Measurements from ENCODE around the gene VMO1. TPM values are rescaled to one million over a fixed set of nuclear protein-coding genes. Genes with fewer than 3 reads are reported as not detected.

The VMO1 gene
- total RNA-seq, 2 experiments from 2014 or later = 0.29 to 0.32 TPM

DNA sequence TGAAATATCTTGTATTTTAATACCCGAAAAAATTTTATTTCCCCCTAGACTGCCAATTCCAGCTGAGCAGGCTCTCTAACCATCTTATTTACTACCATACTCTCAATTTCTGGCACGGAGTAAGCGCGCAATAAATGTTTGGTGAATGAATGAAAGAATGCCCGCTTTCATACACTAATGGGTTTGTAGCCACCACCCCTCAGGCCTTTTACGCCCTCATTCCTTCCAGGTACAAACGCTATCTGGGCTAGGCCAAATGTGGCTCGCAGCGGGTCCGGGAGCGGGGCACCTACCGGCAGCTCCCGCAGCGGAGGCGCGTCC, 20.3 kb upstream of the VMO1 start:
- ChIA-PET CTCF (interaction anchor here (3.9 kb wide), 1 partner anchor 17 kb away, joined by 16 read pairs; the partner anchor contains the start of gene GLTPD2), POLR2A (interaction anchor here (0.9 to 1.7 kb wide), 2 partner anchors 16 to 32 kb away, joined by 7 to 8 read pairs; no protein-coding TSS in a partner anchor)

GRCh38 chr17:4802228-4802627, 16.1 kb upstream of the VMO1 start, which contains the start of gene C17orf114:
TSS of gene C17orf114 (minus strand) at chr17:4802328.
- CTCF ChIA-PET = interaction anchor here (2.1 kb wide), 1 partner anchor 12 kb away, joined by 5 read pairs; no protein-coding TSS in a partner anchor
- POLR2A ChIA-PET = interaction anchor here (0.7 kb wide), 1 partner anchor 130 kb away, joined by 3 read pairs; no protein-coding TSS in a partner anchor

- POLR2A ChIA-PET = no interaction called here
- CTCF ChIA-PET = interaction anchor here (2.1 kb wide), 1 partner anchor 11 kb away, joined by 5 read pairs; no protein-coding TSS in a partner anchor
Measured at GRCh38 chr17:4800462-4801196, 14.5 kb upstream of the VMO1 start.

GRCh38 chr17:4796552-4796920, 10.4 kb upstream of the VMO1 start:
- ChIA-PET POLR2A (interaction anchor here (0.6 kb wide), 1 partner anchor 1000 kb away, joined by 4 read pairs; no protein-coding TSS in a partner anchor), CTCF (interaction anchor here (0.5 to 1.6 kb wide), 6 partner anchors 13 to 230 kb away, joined by 3 to 6 read pairs (median 3); partner anchors contain the start of gene CHRNE)

DNA sequence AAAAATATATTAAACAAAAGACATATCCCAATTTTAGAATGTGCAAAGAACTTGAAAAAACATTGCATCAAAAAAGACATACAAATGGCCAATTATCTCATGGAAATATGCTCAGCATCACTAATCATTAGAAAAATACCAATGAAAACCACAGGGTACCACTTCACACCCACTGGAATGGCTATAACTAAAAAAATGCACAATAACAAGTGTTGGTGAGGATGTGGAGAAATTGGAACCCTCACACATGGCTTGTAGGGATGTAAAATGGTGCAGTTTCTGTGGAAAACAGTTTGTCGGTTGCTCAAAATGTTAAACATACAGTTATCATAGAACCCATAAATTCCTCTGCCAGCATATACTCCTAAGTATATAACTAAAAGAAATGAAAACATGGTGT, 9.0 kb upstream of the VMO1 start:
- ChIA-PET POLR2A (no interaction called here), CTCF (no interaction called here)

DNA sequence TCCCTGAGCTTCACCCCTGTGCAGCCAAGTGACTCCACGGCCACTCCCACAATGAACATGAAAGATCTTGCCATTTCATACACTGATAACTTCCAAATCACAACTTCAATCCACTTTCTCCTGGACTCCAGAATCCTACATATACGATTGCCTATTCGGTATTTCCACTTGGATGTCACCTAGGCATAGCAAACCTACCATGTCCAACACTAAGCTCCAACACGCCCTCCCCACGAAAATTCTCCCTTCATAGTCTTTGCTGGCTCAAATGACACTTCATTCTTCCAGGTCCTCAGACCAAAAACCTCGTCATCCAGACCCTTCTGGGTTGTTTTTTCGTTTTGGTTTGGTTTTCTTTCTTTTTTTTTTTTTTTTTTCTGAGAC, 4.5 kb upstream of the VMO1 start:
- POLR2A ChIA-PET = interaction anchor here (0.5 to 2.3 kb wide), 11 partner anchors 9 to 238 kb away, joined by 3 to 8 read pairs (median 6); partner anchors contain the start of genes ARRB2, C17orf107, CHRNE and PLD2

GRCh38 chr17:4789951-4790704, 4.0 kb upstream of the VMO1 start:
- ChIA-PET POLR2A (interaction anchor here (0.5 to 2.3 kb wide), 13 partner anchors 9 to 239 kb away, joined by 3 to 8 read pairs (median 6); partner anchors contain the start of genes ARRB2, C17orf107, CHRNE and MINK1), CTCF (interaction anchor here (0.6 to 3.8 kb wide), 30 partner anchors 9 to 227 kb away, joined by 3 to 17 read pairs (median 4); partner anchors contain the start of genes ARRB2, C17orf107, C17orf114 and CHRNE)

More for the DNA sequence above, 4.5 kb upstream of the VMO1 start:
- CTCF ChIA-PET = interaction anchor here (0.6 to 3.8 kb wide), 20 partner anchors 10 to 227 kb away, joined by 3 to 17 read pairs (median 4); partner anchors contain the start of genes ARRB2, C17orf107, C17orf114 and CHRNE

GRCh38 chr17:4789701-4789950, 3.5 kb upstream of the VMO1 start:
- CTCF ChIA-PET = interaction anchor here (0.8 to 3.8 kb wide), 22 partner anchors 9 to 113 kb away, joined by 3 to 17 read pairs (median 4); partner anchors contain the start of genes ARRB2, C17orf107, C17orf114 and CHRNE

DNA sequence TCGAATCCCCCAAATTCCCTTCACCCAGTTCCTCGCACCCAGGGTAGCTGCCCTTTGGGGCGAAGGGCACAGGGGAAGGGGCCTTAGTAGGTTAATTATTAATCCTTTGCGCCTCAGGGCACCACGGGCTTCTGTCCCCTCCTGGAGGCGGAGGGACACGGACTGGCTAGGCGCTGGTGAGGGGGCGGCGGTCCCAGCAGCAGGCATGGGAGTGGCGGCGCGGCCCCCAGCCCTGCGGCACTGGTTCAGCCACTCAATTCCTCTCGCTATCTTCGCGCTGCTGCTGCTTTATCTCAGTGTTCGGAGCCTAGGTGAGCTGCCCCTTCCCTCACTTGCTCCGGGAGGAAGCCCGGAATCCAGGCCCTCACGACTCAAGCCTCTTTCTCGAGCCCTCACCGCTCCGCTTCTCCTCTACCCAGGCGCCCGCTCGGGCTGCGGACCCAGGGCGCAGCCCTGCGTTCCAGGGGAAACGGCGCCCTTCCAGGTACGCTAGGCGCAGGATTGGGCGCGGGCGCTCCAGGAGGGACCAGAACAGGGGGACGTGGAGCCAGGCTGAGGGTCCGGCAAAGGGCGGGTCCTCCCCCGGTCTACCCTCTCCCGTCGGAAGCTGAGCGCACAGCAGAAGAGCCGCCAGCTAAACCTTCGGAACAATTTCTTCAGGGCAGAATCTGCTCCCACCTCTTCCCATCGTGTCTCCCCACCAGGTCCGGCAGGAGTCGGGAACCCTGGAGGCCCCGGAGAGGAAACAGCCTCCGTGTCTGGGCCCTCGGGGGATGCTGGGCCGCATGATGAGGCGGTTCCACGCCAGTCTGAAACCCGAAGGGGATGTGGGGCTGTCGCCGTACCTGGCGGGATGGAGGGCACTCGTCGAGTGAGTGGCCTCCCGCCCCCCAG, 2.9 kb upstream of the VMO1 start, which contains the start of gene GLTPD2:
Gene GLTPD2 (plus strand): TSS at position 158 of the 894 bp plus-strand sequence. CDS start 48 bp downstream, at position 206.
- ChIA-PET POLR2A (interaction anchor here (1.2 to 2.3 kb wide), 8 partner anchors 8 to 114 kb away, joined by 3 to 8 read pairs (median 6); partner anchors contain the start of genes ARRB2, C17orf107, CHRNE and PLD2), CTCF (interaction anchor here (0.8 to 3.8 kb wide), 20 partner anchors 8 to 114 kb away, joined by 3 to 17 read pairs (median 4); partner anchors contain the start of genes ARRB2, C17orf107, C17orf114 and CHRNE)

More at GRCh38 chr17:4789701-4789950, 3.5 kb upstream of the VMO1 start:
- POLR2A ChIA-PET = interaction anchor here (0.7 to 2.3 kb wide), 10 partner anchors 8 to 118 kb away, joined by 3 to 8 read pairs (median 6); partner anchors contain the start of genes ARRB2, C17orf107, CHRNE and MINK1

DNA sequence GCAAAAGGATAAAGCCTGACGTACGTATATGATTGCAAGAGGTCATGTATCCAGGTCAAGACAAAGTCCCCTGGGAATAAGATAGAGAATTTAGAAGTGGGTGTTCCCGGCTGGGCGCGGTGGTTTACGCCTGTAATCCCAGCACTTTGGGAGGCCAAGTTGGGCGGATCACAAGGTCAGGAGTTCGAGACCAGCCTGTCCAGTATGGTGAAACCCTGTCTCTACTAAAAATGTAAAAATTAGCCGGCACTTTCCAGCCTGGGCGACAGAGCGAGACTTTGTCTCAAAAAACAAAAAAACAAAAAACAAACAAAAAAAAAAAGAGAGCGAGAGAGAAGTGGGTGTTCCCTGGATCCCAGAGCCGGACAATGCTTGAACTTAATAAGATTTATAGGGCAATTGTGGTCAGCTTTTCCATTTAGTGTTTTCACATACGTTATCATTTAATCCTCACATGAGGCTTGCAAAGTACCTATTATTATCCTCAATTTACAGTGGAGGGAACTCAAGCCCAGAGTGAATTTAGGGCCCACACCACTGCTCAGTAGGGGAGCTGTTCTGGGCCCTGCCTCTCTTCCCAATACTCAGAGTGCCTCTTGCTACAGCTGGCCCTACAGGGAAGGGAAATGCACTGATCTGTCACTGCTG, 2.1 kb upstream of the VMO1 start:
- ChIA-PET POLR2A (no interaction called here), CTCF (interaction anchor here (0.7 to 3.8 kb wide), 7 partner anchors 13 to 101 kb away, joined by 3 to 16 read pairs (median 3); partner anchors contain the start of gene PLD2)

DNA sequence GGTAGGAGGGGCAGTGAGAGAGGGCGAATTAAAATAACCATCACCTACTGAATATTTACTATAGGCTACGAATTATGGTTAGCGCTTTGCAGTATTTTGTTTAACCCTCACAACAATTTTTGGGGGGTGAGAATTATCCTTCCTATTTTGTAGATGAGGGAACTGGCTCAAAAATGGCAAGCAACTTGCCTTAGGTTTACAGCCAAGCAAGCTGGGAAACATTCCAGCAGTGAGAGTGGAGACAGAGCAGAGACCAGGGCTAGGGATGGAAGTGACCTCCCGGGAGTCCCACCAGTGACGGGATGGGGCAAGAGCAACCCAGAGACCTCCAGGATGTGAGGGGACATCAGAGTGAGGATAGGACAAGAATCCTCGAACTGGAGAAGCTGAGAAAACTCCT, 352 bp upstream of the VMO1 start:
- POLR2A ChIA-PET = interaction anchor here (0.6 kb wide), 1 partner anchor 215 kb away, joined by 4 read pairs; no protein-coding TSS in a partner anchor
- CTCF ChIA-PET = no interaction called here

DNA sequence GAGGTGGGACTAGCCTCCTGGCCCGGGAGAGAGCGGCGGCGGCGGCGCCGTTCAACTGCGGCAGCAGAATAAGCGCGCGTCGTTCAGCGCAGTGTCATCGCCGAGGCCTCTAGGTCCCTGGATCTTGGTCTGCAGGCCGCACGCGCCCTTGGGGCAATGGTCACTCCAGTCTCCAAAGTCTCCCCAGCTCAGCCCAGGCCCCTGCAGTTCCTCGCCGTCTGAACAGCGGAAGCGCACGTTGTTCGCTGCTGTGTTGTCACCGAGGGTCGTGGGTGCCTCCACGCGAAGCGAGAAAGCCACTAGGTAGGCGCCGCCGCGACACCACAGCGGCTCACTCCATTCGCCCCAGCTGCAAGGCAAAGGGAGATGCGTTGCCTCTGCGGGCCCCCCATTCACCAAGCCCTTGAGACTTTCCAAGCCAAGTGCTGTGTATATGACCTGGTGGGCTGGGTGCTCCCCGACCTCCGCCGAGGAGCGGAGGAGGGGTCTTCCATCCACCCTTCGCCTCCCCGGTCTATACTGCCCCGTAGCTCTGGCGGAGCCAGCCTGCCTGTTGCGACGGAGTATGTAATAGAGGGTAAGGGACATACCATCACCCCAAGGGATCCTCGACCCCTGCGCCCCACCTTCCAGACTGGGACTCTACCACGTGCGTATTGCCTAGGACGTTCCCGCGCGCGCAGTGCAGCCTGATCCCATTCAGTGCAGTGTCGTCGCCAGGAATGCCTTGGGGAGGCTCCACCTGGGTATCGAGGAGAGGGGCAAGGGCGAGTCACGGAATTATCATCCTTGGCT, 656 bp downstream of the VMO1 start:
- ChIA-PET CTCF (interaction anchor here (1.0 kb wide), 2 partner anchors 53 to 103 kb away, joined by 3 read pairs; no protein-coding TSS in a partner anchor), POLR2A (no interaction called here)

DNA sequence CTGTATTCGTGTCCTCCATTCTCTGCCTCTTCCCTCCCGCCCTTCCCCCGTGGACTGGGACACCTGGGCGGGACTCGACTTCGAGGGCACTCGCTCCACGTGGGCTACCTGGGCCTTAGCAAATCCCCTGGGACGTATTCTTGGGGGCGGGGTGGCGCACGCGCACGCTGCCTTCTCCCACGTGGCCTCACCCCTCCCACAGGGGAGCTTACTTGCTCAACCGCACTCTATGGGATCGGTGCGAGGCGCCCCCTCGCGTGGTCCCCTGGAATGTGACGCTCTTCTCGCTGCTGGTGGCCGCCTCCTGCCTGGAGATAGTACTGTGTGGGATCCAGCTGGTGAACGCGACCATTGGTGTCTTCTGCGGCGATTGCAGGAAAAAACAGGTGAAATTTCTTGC, 3.5 kb downstream of the VMO1 start:
- CTCF ChIA-PET = interaction anchor here (0.8 to 1.3 kb wide), 2 partner anchors 13 to 109 kb away, joined by 4 to 6 read pairs; partner anchors contain the start of gene PSMB6
- POLR2A ChIA-PET = no interaction called here

DNA sequence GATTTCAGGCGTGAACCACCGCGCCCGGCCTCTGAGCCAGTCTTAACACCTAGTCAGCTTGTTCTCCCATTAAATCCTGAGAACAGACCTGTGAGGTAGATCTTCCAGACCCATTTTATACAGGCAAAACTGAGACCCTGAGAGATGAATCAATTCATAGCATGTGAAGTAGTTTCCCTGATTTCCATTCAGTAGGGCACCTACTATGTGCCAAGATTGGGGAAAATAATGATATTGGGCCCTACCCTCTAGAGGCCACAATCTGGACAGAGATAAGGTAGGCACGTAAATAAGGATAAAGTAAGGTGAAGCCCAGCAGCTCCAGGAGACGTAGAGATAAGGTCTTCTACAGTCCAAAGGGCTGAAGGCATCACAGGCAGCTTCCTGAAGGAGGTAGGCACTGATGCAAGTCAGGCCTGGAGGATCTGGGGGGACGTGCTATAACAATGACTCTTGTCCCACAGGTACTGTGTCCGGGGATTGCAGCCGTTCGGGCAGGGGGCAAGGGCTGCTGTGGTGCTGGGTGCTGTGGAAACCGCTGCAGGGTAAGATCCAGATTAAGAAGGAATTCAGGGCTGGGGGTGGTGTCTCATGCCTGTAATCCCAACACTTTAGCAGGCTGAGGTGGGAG, 5.7 kb downstream of the VMO1 start:
- ChIA-PET POLR2A (no interaction called here), CTCF (interaction anchor here (2.5 kb wide), 1 partner anchor 9 kb away, joined by 7 read pairs; the partner anchor contains the start of gene GLTPD2)

- ChIA-PET CTCF (interaction anchor here (0.9 kb wide), 2 partner anchors 12 to 46 kb away, joined by 3 to 5 read pairs; no protein-coding TSS in a partner anchor), POLR2A (no interaction called here)
Measured at GRCh38 chr17:4777969-4778760, 8.0 kb downstream of the VMO1 start.

DNA sequence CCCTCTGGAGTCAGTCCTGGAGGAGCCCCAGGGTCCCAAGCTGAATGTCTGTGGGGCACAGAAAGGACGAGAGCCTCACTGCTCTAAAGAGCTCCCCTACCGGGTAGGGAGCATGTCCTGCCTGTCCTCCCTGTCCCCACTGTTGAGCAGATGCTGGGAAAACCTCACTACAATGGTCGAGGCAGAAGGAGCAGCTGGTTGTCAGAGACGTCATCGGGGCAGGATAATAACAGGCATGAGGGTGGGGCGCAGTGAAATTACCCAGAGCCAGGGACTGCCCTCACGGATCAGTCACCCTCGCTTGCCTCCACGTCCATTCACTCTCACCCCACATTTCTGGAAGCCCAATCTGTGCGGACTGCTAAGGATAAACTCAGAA, 13.9 kb downstream of the VMO1 start:
- ChIA-PET CTCF (interaction anchor here (2.1 kb wide), 1 partner anchor 18 kb away, joined by 5 read pairs; no protein-coding TSS in a partner anchor), POLR2A (no interaction called here)
